Heart right ventricle (tissue), 16 donors: ENCODE data around the gene PIK3R6. TPM values are rescaled to one million over a fixed set of nuclear protein-coding genes. Genes with fewer than 3 reads are reported as not detected.

ENCODE experiments used
- ATAC-seq, 8 donors: fragments of 200-7000 bp; cut with Tn5 transposase; one replicate each; pipeline ENCODE4 v1.9.1; 2020; ENCODE audit warnings: mild to moderate bottlenecking in 8 of 8, moderate library complexity in 8 of 8, moderate number of reproducible peaks in 1 of 8
- DNase-seq, 2 donors: peaks; one replicate each; pipeline ENCODE4 v3.0.0-alpha.2; 2020
- H3K27ac ChIP-seq, 10 donors: fragments of 200-600 bp; sonication (generic) in 2 of 10; one replicate each; pipeline versions ENCODE4 v1.5.0 to v1.8.0; 2020 to 2022; ENCODE audit warnings: mild to moderate bottlenecking in 3 of 10
- H3K27me3 ChIP-seq, 7 donors: fragments of 200-600 bp; one replicate each; pipeline ENCODE4 v1.8.0; 2021 to 2022; ENCODE audit warnings: mild to moderate bottlenecking in 2 of 7
- H3K36me3 ChIP-seq, 9 donors: fragments of 200-600 bp; sonication (generic) in 1 of 9; one replicate each; pipeline versions ENCODE4 v1.5.0 to v1.8.0; 2020 to 2022; ENCODE audit warnings: mild to moderate bottlenecking in 2 of 9
- H3K4me1 ChIP-seq, 9 donors: fragments of 200-600 bp; sonication (generic) in 1 of 9; one replicate each; pipeline versions ENCODE4 v1.5.0 to v1.8.0; 2020 to 2022; ENCODE audit warnings: mild to moderate bottlenecking in 4 of 9
- H3K4me3 ChIP-seq, 10 donors: fragments of 200-600 bp; sonication (generic) in 2 of 10; one replicate each; pipeline versions ENCODE4 v1.5.0 to v1.8.0; 2020 to 2022; ENCODE audit warnings: mild to moderate bottlenecking in 7 of 10, moderate library complexity in 2 of 10
- H3K9me3 ChIP-seq, 11 donors: fragments of 200-600 bp in 10 of 11; sonication (generic) in 2 of 11; one replicate each; pipeline versions ENCODE4 v1.5.0 to v1.8.0; 2013 to 2022; ENCODE audit warnings: mild to moderate bottlenecking in 2 of 11, control low read depth in 1 of 11, moderate library complexity in 1 of 11
- CTCF ChIP-seq, 9 donors: fragments of 200-600 bp; sonication (generic) in 2 of 9; IDR thresholded peaks; one replicate each; pipeline versions ENCODE4 v1.5.0 to v1.8.0; 2021 to 2022; ENCODE audit warnings: antibody characterized with exemption in 9 of 9, mild to moderate bottlenecking in 5 of 9, moderate library complexity in 1 of 9
- WGBS, 2 donors: extraction: QIAGEN DNeasy Blood & Tissue Kit; methylation state at CpG; one replicate each; pipeline ENCODE4 v1.1.7; 2013; ENCODE audit warnings: inconsistent platforms in 1 of 2; 5-methylcytosine and 5-hydroxymethylcytosine counted together
- intact Hi-C, 10 donors: fragments of 100-400 bp; cut with DNase I; formaldehyde crosslinking; loops; one replicate each; pipeline versions ENCODE4 v1.11.1 to v1.14.2; 2022
- polyA plus RNA-seq, 2 donors: library from polyadenylated mRNA; stranded (reverse); fragments of 200-250 nt; gene quantifications; one replicate each; pipeline ENCODE4 v1.2.3, GENCODE V29; 2013
- total RNA-seq, 10 donors: library from RNA; stranded (reverse); fragmentation: NEBNext Ultra II Directional in 3 of 10; extraction: Animal tissue kit (Norgen Biotek cat#: 25700) in 3 of 10; gene quantifications; one replicate each; pipeline versions ENCODE4 v1.2.1 to v1.2.4, GENCODE V29; 2021 to 2023
- donor health status: Arrhythmogenic right ventricular cardiomyopathy.
- donor health status: ischemic (EF 13 %, LVEDD 7.1; RV severe dilation, severe dysfunction).
- donor health status: healthy with polysubstance abuse.
- donor health status: DM: no; HTN: yes; CAD: no.
- donor health status: DM: no; HTN: no; CAD: no.
- donor health status: ischemic (EF 25% LVEDD 6.9; RV normal size, moderate dysfunction).
- donor health status: ischemic (EF 25% LVEDD 5.7; RV mildly dilated, moderate dysfunction).
- donor health status: healthy.
- donor health status: DM: yes; HTN: yes; CAD: no.
- donor health status: Ischemic cardiomyopathy.
- donor health status: ischemic (EF 35%, LVEDD 5.7; RV mildly dilated, moderate dysfunction).
- donor health status: nonischemic (EF 11% LVEDD 7.7; RV severe dilation, severe dysfunction).
- donor health status: DM: yes; HTN: yes; CAD: no.
- donor health status: PGD.
- donor health status: ischemic (EF 29% LVEDD 5.4; RV normal size, mild dysfunction).
- donor health status: nonischemic (EF 23%, LVEDD 6.1; RV moderate dilation, normal function).

Gene PIK3R6
- total and polyA plus RNA-seq, 12 donors: 0.32 to 3.4 (median 1.0) TPM

- Histone ChIP-seq H3K36me3 (peaks cover 0 to 18% (median 0%) of the 10 kb centered on the region in 9 donors), H3K27me3 (peaks cover 0 to 16% (median 7%) of the 10 kb centered on the region in 7 donors), H3K4me3 (no peak overlapping the region), H3K4me1 (no peaks in the 10 kb centered on the region), H3K27ac (no peak overlapping the region), H3K9me3 (peaks cover 0 to under 1% (median 0%) of the 10 kb centered on the region in 11 donors)
- TF ChIP-seq CTCF (IDR thresholded peaks at IDR 0.05): no peak
- ATAC-seq (no peak), DNase-seq (no peak)
- WGBS, 2 donors: 85 to 86% methylated on average over 10 of the region's 10 CpGs
- intact Hi-C loops: no loop called here
Measured at GRCh38 chr17:8830141-8830540, 37.3 kb downstream of the PIK3R6 start.

GRCh38 chr17:8829036-8829941 lies 38.2 kb downstream of the PIK3R6 start:
- Histone ChIP-seq H3K27me3 (peaks cover 0 to 16% (median 7%) of the 10 kb centered on the region in 7 donors), H3K4me3 (no peak overlapping the region), H3K4me1 (no peaks in the 10 kb centered on the region), H3K36me3 (peaks cover 0 to 14% (median 0%) of the 10 kb centered on the region in 9 donors), H3K9me3 (peaks cover 0 to 9% (median 0%) of the 10 kb centered on the region in 11 donors), H3K27ac (no peak overlapping the region)
- TF ChIP-seq CTCF (IDR thresholded peaks at IDR 0.05): no peak
- ATAC-seq (no peak), DNase-seq (no peak)
- 91 to 93% methylated on average over 16 of the region's 16 CpGs for WGBS, 2 donors
- intact Hi-C loops: no loop called here

GRCh38 chr17:8828517-8828875 lies 39.0 kb downstream of the PIK3R6 start:
- DNase-seq: no peak
- 91 to 93% methylated on average over 20 of the region's 20 CpGs for WGBS, 2 donors
- no peak for ATAC-seq
- H3K9me3 ChIP-seq: peaks cover 0 to 16% (median 0%) of the 10 kb centered on the region in 11 donors
- TF ChIP-seq CTCF (IDR thresholded peaks at IDR 0.05): no peak
- no peak overlapping the region for H3K27ac ChIP-seq
- peaks cover 0 to 15% (median 7%) of the 10 kb centered on the region in 7 donors for H3K27me3 ChIP-seq
- H3K4me3 ChIP-seq: no peak overlapping the region
- intact Hi-C loops: no loop called here
- no peaks in the 10 kb centered on the region for H3K4me1 ChIP-seq
- H3K36me3 ChIP-seq: peaks cover 0 to 12% (median 0%) of the 10 kb centered on the region in 9 donors

- intact Hi-C loops: no loop called here
- Histone ChIP-seq H3K36me3 (peaks cover 0 to 10% (median 0%) of the 10 kb centered on the region in 9 donors), H3K9me3 (peaks cover 0 to 16% (median 0%) of the 10 kb centered on the region in 11 donors), H3K27ac (no peak overlapping the region), H3K4me1 (no peaks in the 10 kb centered on the region), H3K27me3 (peaks cover 0 to 11% (median 0%) of the 10 kb centered on the region in 7 donors), H3K4me3 (no peak overlapping the region)
- ATAC-seq (no peak), DNase-seq (no peak)
- TF ChIP-seq CTCF (IDR thresholded peaks at IDR 0.05): no peak
- 70 to 81% methylated on average over 19 of the region's 19 CpGs for WGBS, 2 donors
Measured at GRCh38 chr17:8826808-8827435, 40.6 kb downstream of the PIK3R6 start.
